OCI-LY3 (cell line): ENCODE data around the gene PAK1.

Experiments
- H2AFZ ChIP-seq: fragments of 200-600, 300-600 bp; shearing (Covaris generic); 2 replicates; pipeline ENCODE4 v1.6.0; 2014; ENCODE audit warnings: antibody characterized with exemption, low read depth, low read length
- H3K27ac ChIP-seq: fragments of 200-600, 300-600 bp; sonication (generic); 2 replicates; pipeline ENCODE4 v1.5.1; 2014; ENCODE audit warnings: mild to moderate bottlenecking, low read length, moderate library complexity, mixed read lengths
- H3K27me3 ChIP-seq: fragments of 200-600, 300-600 bp; sonication (generic); 2 replicates; pipeline ENCODE4 v1.6.1; 2014; ENCODE audit warnings: low read depth, low read length, mixed read lengths
- H3K36me3 ChIP-seq: fragments of 200-600, 300-600 bp; sonication (generic); replicated peaks from 2 replicates; pipeline ENCODE3; 2014; ENCODE audit warnings: low read depth, low read length, mixed read lengths
- H3K4me1 ChIP-seq: fragments of 300-600, 200-600 bp; sonication (generic); 2 replicates; pipeline ENCODE4 v1.6.1; 2014; ENCODE audit warnings: low read length, mixed read lengths
- H3K4me2 ChIP-seq: fragments of 200-600, 300-600 bp; sonication (generic); 2 replicates; pipeline ENCODE4 v1.6.1; 2014; ENCODE audit warnings: low read length, mixed read lengths
- H3K4me3 ChIP-seq: fragments of 300-600, 200-600 bp; sonication (generic); 2 replicates; pipeline ENCODE4 v1.5.1; 2014; ENCODE audit warnings: antibody characterized with exemption, mild to moderate bottlenecking, low read length, moderate library complexity
- H3K79me2 ChIP-seq: fragments of 300-600, 200-600 bp; shearing (Covaris generic); 2 replicates; pipeline ENCODE4 v1.6.1; 2014; ENCODE audit warnings: mild to moderate bottlenecking, low read length, mixed read lengths
- H3K9ac ChIP-seq: fragments of 300-600, 200-600 bp; shearing (Covaris generic); 2 replicates; pipeline ENCODE4 v1.6.0; 2014; ENCODE audit warnings: mild to moderate bottlenecking, low read length, moderate library complexity
- H3K9me3 ChIP-seq: fragments of 200-600, 300-600 bp; shearing (Covaris generic); 2 replicates; pipeline ENCODE4 v1.6.1; 2014; ENCODE audit warnings: low read length, mixed read lengths; ENCODE audit not compliant: insufficient read depth
- H4K20me1 ChIP-seq: fragments of 200-600, 300-600 bp; sonication (generic); 2 replicates; pipeline ENCODE4 v1.6.1; 2016; ENCODE audit warnings: low read length, mixed read lengths; ENCODE audit not compliant: insufficient read depth
- EZH2phosphoT487 ChIP-seq: fragments of 200-600 bp; shearing (Covaris generic); IDR thresholded peaks from 2 replicates; pipeline ENCODE4 v1.6.1; 2018; ENCODE audit warnings: antibody characterized with exemption, mixed run types, low read depth
- TF ChIP-seq, protein P1 (sequence below): fragments of 200-600, 300-600 bp; sonication (generic); IDR thresholded peaks from 2 replicates; pipeline ENCODE4 v1.5.1; 2014; ENCODE audit warnings: antibody characterized with exemption, low read length, low read depth

PAK1 gene

GRCh38 chr11:77467993-77468392 is 5.9 kb downstream of the PAK1 start:
- H3K4me2 ChIP-seq = no peak overlapping the region
- no peaks in the 10 kb centered on the region for H3K27me3 ChIP-seq
- H4K20me1 ChIP-seq = no peaks in the 10 kb centered on the region
- no peak for TF ChIP-seq EZH2phosphoT487
- TF ChIP-seq, protein P1, sequence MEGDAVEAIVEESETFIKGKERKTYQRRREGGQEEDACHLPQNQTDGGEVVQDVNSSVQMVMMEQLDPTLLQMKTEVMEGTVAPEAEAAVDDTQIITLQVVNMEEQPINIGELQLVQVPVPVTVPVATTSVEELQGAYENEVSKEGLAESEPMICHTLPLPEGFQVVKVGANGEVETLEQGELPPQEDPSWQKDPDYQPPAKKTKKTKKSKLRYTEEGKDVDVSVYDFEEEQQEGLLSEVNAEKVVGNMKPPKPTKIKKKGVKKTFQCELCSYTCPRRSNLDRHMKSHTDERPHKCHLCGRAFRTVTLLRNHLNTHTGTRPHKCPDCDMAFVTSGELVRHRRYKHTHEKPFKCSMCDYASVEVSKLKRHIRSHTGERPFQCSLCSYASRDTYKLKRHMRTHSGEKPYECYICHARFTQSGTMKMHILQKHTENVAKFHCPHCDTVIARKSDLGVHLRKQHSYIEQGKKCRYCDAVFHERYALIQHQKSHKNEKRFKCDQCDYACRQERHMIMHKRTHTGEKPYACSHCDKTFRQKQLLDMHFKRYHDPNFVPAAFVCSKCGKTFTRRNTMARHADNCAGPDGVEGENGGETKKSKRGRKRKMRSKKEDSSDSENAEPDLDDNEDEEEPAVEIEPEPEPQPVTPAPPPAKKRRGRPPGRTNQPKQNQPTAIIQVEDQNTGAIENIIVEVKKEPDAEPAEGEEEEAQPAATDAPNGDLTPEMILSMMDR = no peak
- no peaks in the 10 kb centered on the region for H3K36me3 ChIP-seq
- peaks cover 23% of the 10 kb centered on the region for H3K4me1 ChIP-seq
- H3K79me2 ChIP-seq = no peaks in the 10 kb centered on the region
- H3K9me3 ChIP-seq = no peaks in the 10 kb centered on the region
- no peak overlapping the region for H3K4me3 ChIP-seq
- H3K27ac ChIP-seq = no peak overlapping the region
- no peak overlapping the region for H3K9ac ChIP-seq
- H2AFZ ChIP-seq = no peak overlapping the region

- no peak for TF ChIP-seq EZH2phosphoT487
- TF ChIP-seq, protein P1 = no peak
- Histone ChIP-seq H4K20me1 (no peaks in the 10 kb centered on the region), H3K9ac (no peak overlapping the region), H3K4me3 (no peak overlapping the region), H2AFZ (no peak overlapping the region), H3K4me1 (peaks cover 19% of the 10 kb centered on the region), H3K9me3 (no peaks in the 10 kb centered on the region), H3K4me2 (no peak overlapping the region), H3K27me3 (no peaks in the 10 kb centered on the region), H3K27ac (no peak overlapping the region), H3K79me2 (no peaks in the 10 kb centered on the region), H3K36me3 (no peaks in the 10 kb centered on the region)
Observed at GRCh38 chr11:77467233-77467632, 6.7 kb downstream of the PAK1 start.

DNA sequence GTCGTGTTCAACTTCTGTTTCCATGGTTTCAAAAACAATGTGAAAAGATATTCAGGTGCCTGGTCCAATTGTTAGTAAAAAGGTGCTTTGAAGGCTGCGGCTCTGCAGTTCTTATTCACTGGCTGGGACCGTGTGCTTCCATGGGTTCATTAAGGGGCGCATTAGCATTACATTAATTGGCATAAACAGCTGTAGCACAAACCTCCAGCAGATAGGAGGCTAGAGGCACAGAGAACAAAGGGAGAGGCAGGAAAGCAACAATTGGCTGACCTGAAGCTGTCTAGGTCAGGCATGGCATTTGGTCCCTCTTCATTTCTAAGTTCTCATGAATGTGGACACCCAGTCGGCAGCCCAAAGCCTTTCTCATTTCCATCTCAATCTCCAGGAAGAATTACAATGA is 16.6 kb downstream of the PAK1 start:
- H3K4me2 ChIP-seq = no peak overlapping the region
- no peak overlapping the region for H3K27ac ChIP-seq
- H3K4me3 ChIP-seq = no peak overlapping the region

DNA sequence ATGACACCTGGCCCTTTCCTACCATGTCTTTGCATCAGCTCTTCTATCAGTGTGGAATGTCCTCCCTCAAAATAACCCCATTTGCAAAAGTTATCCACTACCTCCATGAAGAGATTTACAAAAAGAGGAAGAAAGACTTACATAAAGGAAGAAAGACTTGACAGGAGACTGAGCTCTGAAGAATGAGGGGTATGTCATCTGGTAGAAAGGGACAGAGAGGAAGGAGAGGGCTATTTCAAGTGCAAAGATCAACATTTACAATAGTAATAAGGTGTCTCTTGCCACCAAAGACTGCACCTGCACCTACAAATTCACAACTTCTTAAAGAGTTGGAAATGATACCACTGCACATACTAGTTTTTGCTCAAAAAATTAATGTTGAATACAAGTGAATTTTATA is 18.2 kb downstream of the PAK1 start:
- Histone ChIP-seq H3K4me1 (peaks cover 24% of the 10 kb centered on the region), H3K36me3 (no peaks in the 10 kb centered on the region), H3K79me2 (no peaks in the 10 kb centered on the region), H4K20me1 (no peaks in the 10 kb centered on the region), H3K9me3 (no peaks in the 10 kb centered on the region), H3K27ac (no peak overlapping the region), H3K9ac (no peak overlapping the region), H3K4me2 (no peak overlapping the region), H2AFZ (no peak overlapping the region), H3K27me3 (no peaks in the 10 kb centered on the region; the same call in 1 of the 2 replicates), H3K4me3 (no peak overlapping the region)
- TF ChIP-seq, protein P1 = no peak
- no peak for TF ChIP-seq EZH2phosphoT487

More for the DNA sequence above, 16.6 kb downstream of the PAK1 start:
- Histone ChIP-seq H3K4me1 (peaks cover 19% of the 10 kb centered on the region), H3K9ac (no peak overlapping the region), H4K20me1 (no peaks in the 10 kb centered on the region), H3K9me3 (no peaks in the 10 kb centered on the region), H3K36me3 (no peaks in the 10 kb centered on the region), H3K79me2 (no peaks in the 10 kb centered on the region), H2AFZ (no peak overlapping the region), H3K27me3 (no peaks in the 10 kb centered on the region; the same call in 1 of the 2 replicates)
- TF ChIP-seq, protein P1 = no peak
- no peak for TF ChIP-seq EZH2phosphoT487
